GM20431 (cell line): Measurements from ENCODE around the gene IFITM10.
"Not testable (repeated sequence)": the region's sequence is repeated elsewhere in the genome, so short reads cannot be mapped to it uniquely, and the experiment has no call there.

Experiments used
- in situ Hi-C: fragments of 300-500 bp; cut with MseI, MboI; formaldehyde crosslinking; loops from one replicate; pipeline ENCODE4 v1.15.0; 2020; ENCODE audit warnings: low sequenced_read_pairs; ENCODE audit not compliant: unreplicated experiment

Gene IFITM10

DNA sequence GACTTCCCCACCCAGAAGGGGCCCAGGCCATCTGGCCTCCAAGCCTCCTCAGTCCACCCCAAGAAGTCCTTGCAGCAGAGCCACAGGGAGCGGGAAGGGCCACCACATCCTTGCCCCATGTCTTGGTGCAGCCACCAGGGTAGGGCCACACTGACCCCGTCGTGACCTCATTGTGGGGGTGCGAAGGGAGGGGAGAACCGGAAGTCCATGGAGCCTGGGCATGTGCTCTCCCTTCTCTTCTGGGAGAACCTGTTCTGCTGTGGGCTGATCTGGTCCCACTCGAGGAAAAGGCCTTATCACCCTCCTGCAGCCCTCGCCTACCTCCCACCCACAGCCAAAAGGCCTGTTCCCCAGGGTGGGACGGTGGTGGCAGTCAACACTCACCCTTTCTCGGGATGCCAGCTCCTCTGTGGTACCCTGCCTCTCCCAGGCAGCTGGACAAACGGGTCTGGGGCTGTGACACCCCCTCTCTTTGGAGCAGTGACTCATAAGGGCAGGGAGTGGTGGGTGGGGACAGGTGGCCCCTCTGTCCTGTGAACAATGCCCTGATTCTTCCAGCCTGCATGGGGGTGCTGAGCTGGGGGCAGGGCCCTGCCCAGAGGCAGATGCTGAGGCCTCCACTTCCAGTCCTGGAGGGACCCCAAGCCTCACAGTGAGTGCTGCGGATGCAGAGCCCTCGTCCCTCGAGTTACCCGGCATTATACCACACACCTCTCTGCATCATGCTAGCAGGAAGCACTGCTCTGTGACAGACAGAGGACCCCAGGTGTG is 27.9 kb upstream of the IFITM10 start:
- in situ Hi-C loops: no loop called here

GRCh38 chr11:1777737-1778136 is 27.3 kb upstream of the IFITM10 start:
- in situ Hi-C loops: no loop called here

- in situ Hi-C loops: no loop called here
Observed at GRCh38 chr11:1776944-1777715, 26.7 kb upstream of the IFITM10 start.

GRCh38 chr11:1776331-1776851 is 26.0 kb upstream of the IFITM10 start:
- in situ Hi-C loops: no loop called here

- in situ Hi-C loops: no loop called here
Observed at GRCh38 chr11:1774886-1775285, 24.5 kb upstream of the IFITM10 start.

GRCh38 chr11:1773994-1774550 is 23.7 kb upstream of the IFITM10 start:
- in situ Hi-C loops: no loop called here

GRCh38 chr11:1773131-1773993 is 23.0 kb upstream of the IFITM10 start:
- in situ Hi-C loops: no loop called here

DNA sequence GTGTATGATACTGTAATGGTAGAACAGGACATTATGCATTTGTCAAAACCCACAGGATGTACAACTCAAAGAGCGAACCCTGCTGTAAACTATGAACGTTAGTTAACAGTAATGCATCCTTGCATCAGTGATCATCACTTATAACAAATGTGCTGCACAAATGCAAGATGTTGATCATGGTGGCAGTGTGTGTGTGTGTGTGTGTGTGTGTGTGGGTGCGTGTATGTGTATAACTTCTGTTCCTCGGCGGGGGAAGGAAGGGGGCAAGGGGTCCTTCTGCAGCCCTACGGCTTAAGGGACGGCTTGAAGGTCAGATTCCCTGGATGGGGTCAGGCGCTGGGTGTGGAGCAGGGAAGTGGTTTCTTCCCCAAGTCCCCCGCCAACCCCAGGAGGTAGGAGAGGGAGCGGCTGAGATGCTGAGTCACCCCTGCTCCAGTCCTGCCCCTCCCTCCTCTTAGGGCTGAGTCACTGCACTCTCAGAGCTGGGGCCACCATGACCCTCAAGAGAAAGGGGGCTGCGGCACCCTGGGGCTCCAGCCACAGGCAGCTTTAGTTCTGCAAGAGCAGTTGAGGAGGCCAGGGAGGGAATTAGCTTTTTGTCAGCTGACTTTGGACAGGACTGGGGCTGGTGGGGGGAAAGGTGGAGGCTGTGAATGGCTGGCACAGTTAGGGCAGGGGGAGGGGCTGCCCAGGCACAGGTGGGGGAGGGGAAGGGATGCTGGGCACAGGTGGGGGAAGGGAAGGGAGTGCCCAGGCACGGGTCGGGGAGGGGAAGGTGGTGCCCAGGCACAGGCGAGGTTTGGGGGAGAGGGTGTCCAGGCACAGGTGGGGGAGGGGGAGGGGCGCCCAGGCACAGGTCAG is 22.1 kb upstream of the IFITM10 start:
- in situ Hi-C loops: no loop called here

- in situ Hi-C loops: no loop called here
Observed at GRCh38 chr11:1771700-1772099, 21.3 kb upstream of the IFITM10 start.

DNA sequence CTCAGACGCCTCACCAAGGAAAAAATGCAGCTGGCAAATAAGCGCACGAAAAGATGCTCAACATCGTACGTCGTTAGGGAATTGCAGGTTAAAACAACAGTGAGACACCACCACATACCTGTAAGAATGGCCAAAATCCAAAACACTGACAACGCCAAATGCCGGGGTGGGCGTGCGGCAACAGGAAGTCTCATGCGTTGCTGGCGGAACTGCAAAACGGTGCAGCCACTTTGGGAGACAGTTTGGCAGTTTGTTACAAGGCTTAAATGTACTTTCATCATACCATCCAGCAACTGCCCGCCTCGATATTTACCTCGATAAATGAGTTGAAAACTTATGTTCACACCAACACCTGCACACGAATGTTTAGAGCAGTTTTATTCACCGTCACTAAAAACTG is 20.9 kb upstream of the IFITM10 start:
- in situ Hi-C loops: no loop called here

- in situ Hi-C loops: no loop called here
Observed at GRCh38 chr11:1770528-1770927, 20.1 kb upstream of the IFITM10 start.

DNA sequence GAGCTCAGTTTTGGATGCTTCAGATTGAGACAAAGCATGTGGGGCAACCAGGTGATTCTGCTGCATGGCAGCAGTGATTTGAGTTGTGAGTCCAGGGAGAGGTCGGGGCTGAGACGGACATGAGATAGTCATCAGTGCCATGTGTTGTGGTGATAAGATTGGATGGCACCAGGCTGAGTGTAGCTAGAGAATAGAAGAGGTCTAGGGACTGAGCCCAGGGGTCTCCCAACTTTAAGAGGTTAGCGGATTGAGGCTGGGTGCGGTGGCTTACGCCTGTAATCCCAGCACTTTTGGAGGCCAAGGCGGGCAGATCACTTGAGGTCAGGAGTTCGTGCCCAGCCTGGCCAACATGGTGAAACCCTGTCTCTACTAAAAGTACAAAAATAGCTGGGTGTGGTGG is 19.7 kb upstream of the IFITM10 start:
- in situ Hi-C loops: no loop called here

GRCh38 chr11:1769304-1769936 is 19.0 kb upstream of the IFITM10 start:
- in situ Hi-C loops: not testable (repeated sequence)

- in situ Hi-C loops: no loop called here
Observed at GRCh38 chr11:1768141-1768469, 17.7 kb upstream of the IFITM10 start.

DNA sequence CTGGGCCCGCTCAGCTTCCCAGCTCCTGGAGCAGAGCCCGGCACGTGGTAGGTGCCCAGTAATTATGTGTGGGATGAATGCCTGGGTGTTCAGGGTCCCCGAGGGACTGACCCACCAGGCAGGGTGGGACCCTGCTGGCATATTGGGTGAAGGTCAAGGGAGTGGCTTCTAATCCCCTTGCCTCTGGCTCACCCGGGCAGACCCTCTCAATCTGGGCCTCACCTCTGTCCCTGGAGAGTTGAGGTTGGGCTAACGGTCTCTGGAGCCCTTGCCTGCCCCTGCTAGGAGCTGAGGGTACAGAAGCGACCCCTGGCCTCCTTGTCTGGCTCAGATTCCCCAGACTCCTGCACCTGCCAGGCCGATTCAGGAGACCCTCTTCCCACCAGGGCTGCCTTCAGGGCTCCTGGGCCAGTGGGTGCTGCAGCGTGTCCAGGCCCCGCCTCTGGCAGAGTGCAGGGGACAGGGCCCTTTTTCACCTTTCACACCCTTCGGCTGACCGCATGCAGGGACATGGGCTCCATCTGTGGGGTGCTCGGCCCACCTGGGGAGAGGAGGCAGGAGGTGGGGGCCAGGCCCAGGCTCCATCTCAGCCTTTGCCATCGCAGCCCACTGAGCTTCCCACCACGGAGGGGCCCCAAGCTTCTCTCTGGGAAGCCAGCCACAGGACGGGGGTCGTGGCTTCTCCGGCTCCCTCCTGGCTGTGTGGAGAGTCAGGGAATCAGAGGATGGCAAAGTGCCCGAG is 17.2 kb upstream of the IFITM10 start:
- in situ Hi-C loops: no loop called here

GRCh38 chr11:1766719-1767398 is 16.5 kb upstream of the IFITM10 start:
- in situ Hi-C loops: no loop called here

DNA sequence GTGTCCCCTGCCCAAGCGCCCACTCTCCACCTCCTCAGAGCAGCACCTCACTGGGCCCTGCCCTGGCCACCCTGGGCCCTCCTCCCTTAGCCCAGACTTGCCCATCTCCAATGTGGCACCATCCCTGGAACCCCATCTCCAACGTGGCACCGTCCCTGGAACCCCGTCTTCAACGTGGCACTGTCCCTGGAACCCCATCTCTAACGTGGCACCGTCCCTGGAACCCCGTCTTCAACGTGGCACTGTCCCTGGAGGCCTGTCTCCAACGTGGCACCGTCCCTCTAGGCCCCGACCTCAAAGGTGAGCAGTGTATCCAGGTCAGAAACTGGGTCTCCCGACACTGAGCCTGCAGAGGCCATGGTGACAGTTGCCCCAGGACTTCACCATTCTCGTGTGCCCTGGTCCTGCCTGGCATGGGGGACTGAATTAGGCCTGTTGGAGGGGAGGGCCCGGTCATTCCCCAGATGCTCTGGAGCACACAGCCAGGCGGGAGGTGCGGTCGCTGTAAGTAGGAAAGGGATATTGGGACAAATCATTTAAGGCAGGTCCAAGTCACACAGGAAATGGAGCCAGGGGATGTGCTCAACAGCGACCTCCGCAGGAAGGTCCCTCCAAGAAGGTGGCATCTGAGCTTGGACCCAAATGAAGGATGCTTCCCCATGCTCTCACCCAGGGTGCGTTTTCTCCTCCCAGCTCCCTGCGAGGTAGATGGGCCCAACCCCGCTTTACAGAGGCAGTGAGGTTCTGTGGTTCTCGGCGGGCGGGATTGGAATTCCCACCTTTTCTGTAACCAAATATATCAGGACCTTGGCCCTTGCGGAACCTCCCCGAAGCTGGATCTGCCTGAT is 15.7 kb upstream of the IFITM10 start:
- in situ Hi-C loops: no loop called here
